OCI-LY3 (cell line): ENCODE data around the gene KCNN3.

Experiments used
- CTCF ChIP-seq: fragments of 200-600, 300-600 bp; sonication (generic); IDR thresholded peaks from 2 replicates; pipeline ENCODE4 v1.5.1; 2014; ENCODE audit warnings: antibody characterized with exemption, low read length, low read depth
- EZH2phosphoT487 ChIP-seq: fragments of 200-600 bp; shearing (Covaris generic); IDR thresholded peaks from 2 replicates; pipeline ENCODE4 v1.6.1; 2018; ENCODE audit warnings: antibody characterized with exemption, mixed run types, low read depth

- TF ChIP-seq CTCF (no peak), EZH2phosphoT487 (no peak)
Measured at GRCh38 chr1:154833841-154834240, 36.2 kb downstream of the KCNN3 start.
